Liver (tissue), 9 donors: ENCODE measurements around the gene DUSP2. TPM values are rescaled to one million over a fixed set of nuclear protein-coding genes. Genes with fewer than 3 reads are reported as not detected.

ENCODE experiments used
- DNase-seq: peaks from one replicate; pipeline ENCODE4 v3.0.0-alpha.2; 2017; ENCODE audit warnings: low spot score
- H3K27ac ChIP-seq, 2 donors: one replicate each; pipeline ENCODE4 v1.7.0; 2013; ENCODE audit warnings: inconsistent platforms in 2 of 2, low read length in 2 of 2, control low read depth in 1 of 2, low read depth in 1 of 2, mild to moderate bottlenecking in 1 of 2
- H3K27me3 ChIP-seq, 4 donors: one replicate each; pipeline versions ENCODE4 v1.6.1 to v1.7.0; 2013; ENCODE audit warnings: low read length in 3 of 4, inconsistent platforms in 1 of 4, mild to moderate bottlenecking in 1 of 4, moderate library complexity in 1 of 4; ENCODE audit not compliant: control insufficient read depth in 4 of 4, insufficient read depth in 4 of 4
- H3K36me3 ChIP-seq, 4 donors: one replicate each; pipeline versions ENCODE4 v1.6.1 to v1.7.0; 2013; ENCODE audit warnings: low read length in 3 of 4, mild to moderate bottlenecking in 3 of 4, low read depth in 1 of 4, moderate library complexity in 1 of 4; ENCODE audit not compliant: control insufficient read depth in 4 of 4, insufficient read depth in 3 of 4
- H3K4me1 ChIP-seq, 4 donors: one replicate each; pipeline versions ENCODE4 v1.6.1 to v1.7.0; 2013; ENCODE audit warnings: low read length in 3 of 4, mild to moderate bottlenecking in 3 of 4, moderate library complexity in 1 of 4; ENCODE audit not compliant: control insufficient read depth in 4 of 4, insufficient read depth in 4 of 4
- H3K4me3 ChIP-seq, 3 donors: one replicate each; pipeline versions ENCODE4 v1.6.1 to v1.7.0; 2013; ENCODE audit warnings: low read length in 3 of 3, control low read depth in 1 of 3, low read depth in 1 of 3, mild to moderate bottlenecking in 1 of 3
- H3K9ac ChIP-seq, 2 donors: one replicate each; pipeline ENCODE4 v1.7.0; 2013; ENCODE audit warnings: low read length in 2 of 2, mild to moderate bottlenecking in 2 of 2, moderate library complexity in 2 of 2, control low read depth in 1 of 2, low read depth in 1 of 2
- H3K9me3 ChIP-seq, 4 donors: one replicate each; pipeline versions ENCODE4 v1.6.1 to v1.7.0; 2013; ENCODE audit warnings: low read length in 3 of 4; ENCODE audit not compliant: control insufficient read depth in 4 of 4
- EGR1 ChIP-seq, 2 donors: IDR thresholded peaks; 2 replicates each; pipeline ENCODE4 v1.6.1; 2016 to 2018; ENCODE audit warnings: antibody characterized with exemption in 2 of 2, low read depth in 2 of 2
- FOXA1 ChIP-seq: IDR thresholded peaks from 2 replicates; pipeline ENCODE4 v1.6.1; 2016; ENCODE audit warnings: antibody characterized with exemption
- GABPA ChIP-seq, 2 donors: IDR thresholded peaks in 1 of 2; conservative IDR thresholded peaks in 1 of 2; 2 replicates each; pipeline ENCODE4 v1.6.1; 2016; ENCODE audit warnings: antibody characterized with exemption in 2 of 2, mild to moderate bottlenecking in 1 of 2, moderate library complexity in 1 of 2
- HNF4A ChIP-seq, 2 donors: conservative IDR thresholded peaks; 2 replicates each; pipeline ENCODE4 v1.6.1; 2016; ENCODE audit warnings: antibody characterized with exemption in 2 of 2, mild to moderate bottlenecking in 2 of 2
- HNF4G ChIP-seq: IDR thresholded peaks from 2 replicates; pipeline ENCODE4 v1.6.1; 2016; ENCODE audit warnings: antibody characterized with exemption
- JUND ChIP-seq, 2 donors: IDR thresholded peaks; 2 replicates each; pipeline ENCODE4 v1.6.1; 2016; ENCODE audit warnings: antibody characterized with exemption in 2 of 2
- NR2F2 ChIP-seq: IDR thresholded peaks from 2 replicates; pipeline ENCODE4 v1.6.1; 2016; ENCODE audit warnings: antibody characterized with exemption
- RXRA ChIP-seq, 2 donors: IDR thresholded peaks; 2 replicates each; pipeline ENCODE4 v1.6.1; 2017 to 2018; ENCODE audit warnings: antibody characterized with exemption in 2 of 2, mild to moderate bottlenecking in 1 of 2
- TAF1 ChIP-seq: conservative IDR thresholded peaks from 2 replicates; pipeline ENCODE4 v1.6.1; 2016; ENCODE audit warnings: antibody characterized with exemption, mild to moderate bottlenecking
- YY1 ChIP-seq: IDR thresholded peaks from 2 replicates; pipeline ENCODE4 v1.6.1; 2016; ENCODE audit warnings: antibody characterized with exemption, mild to moderate bottlenecking
- WGBS: extraction: QIAGEN DNeasy Blood & Tissue Kit; methylation state at CpG from one replicate; pipeline ENCODE4 v1.1.7; 2013; 5-methylcytosine and 5-hydroxymethylcytosine counted together
- polyA plus RNA-seq, 2 donors: library from polyadenylated mRNA; stranded (reverse) in 1 of 2; unstranded in 1 of 2; fragments of 200-250 nt in 1 of 2; fragments of >200 nt in 1 of 2; fragmentation: Nextera tagmentation in 1 of 2; extraction: Ambion mirVana in 1 of 2; gene quantifications; one replicate each; pipeline versions ENCODE4 v1.2.1 to v1.2.3, GENCODE V29; 2013 to 2015
- total RNA-seq, 2 donors: library from RNA; depleted of rRNA; stranded (reverse); fragments of >200 nt; gene quantifications; one replicate each; pipeline ENCODE4 v1.2.3, GENCODE V29; 2014
- TF ChIP-seq, protein P1 (sequence below): IDR thresholded peaks from 2 replicates; pipeline ENCODE4 v1.6.1; 2016; ENCODE audit warnings: antibody characterized with exemption
- TF ChIP-seq, protein P2 (sequence below): IDR thresholded peaks from 2 replicates; pipeline ENCODE4 v1.6.1; 2016; ENCODE audit warnings: antibody characterized with exemption, mild to moderate bottlenecking
- TF ChIP-seq, protein P3 (sequence below): fragments of 150-350 bp; IDR thresholded peaks from 2 replicates; pipeline ENCODE4 v1.5.1; 2017; ENCODE audit warnings: improper control_type of control experiment, low read depth, low read length; ENCODE audit not compliant: missing input control
- donor health status: healthy.
- donor health status: healthy.
- donor health status: healthy.
- donor health status: healthy.
- donor health status: healthy.

The DUSP2 gene
- total and polyA plus RNA-seq, 4 donors, result 0.99 to 2.8 (median 1.6) TPM

DNA sequence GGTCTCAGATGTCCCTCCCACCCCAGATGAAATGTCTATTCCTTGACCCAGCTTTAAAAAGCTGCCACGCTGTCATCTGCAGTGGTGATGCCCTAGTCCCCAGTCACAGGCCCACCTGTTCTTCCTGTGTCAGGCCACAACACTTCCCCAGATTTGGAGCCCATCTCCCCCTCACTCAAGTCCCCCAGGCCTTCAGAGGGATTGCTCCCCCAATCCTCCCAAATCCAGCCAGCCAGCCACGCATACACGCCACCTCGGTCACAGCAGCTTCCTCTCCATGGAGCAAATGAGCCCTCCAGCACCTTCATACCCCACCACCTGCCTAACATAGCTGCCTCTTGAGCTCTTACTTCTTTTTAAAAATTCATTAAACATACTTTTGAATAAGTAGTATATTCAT is 14.8 kb downstream of the DUSP2 start:
- H3K36me3 ChIP-seq, result no peaks in the 10 kb centered on the region
- no peak overlapping the region for H3K27ac ChIP-seq
- H3K27me3 ChIP-seq, result no peaks in the 10 kb centered on the region
- H3K4me1 ChIP-seq, result no peaks in the 10 kb centered on the region
- WGBS, result 89% methylated on average over 4 of the region's 4 CpGs
- H3K9ac ChIP-seq, result no peak overlapping the region
- H3K4me3 ChIP-seq, result no peak overlapping the region
- no peak for DNase-seq
- TF ChIP-seq FOXA1 (no peak), JUND (IDR thresholded peaks at IDR 0.05) (no peak), RXRA (IDR thresholded peaks at IDR 0.05) (no peak), NR2F2 (no peak), HNF4G (no peak), TAF1 (no peak)
- TF ChIP-seq, protein P1, sequence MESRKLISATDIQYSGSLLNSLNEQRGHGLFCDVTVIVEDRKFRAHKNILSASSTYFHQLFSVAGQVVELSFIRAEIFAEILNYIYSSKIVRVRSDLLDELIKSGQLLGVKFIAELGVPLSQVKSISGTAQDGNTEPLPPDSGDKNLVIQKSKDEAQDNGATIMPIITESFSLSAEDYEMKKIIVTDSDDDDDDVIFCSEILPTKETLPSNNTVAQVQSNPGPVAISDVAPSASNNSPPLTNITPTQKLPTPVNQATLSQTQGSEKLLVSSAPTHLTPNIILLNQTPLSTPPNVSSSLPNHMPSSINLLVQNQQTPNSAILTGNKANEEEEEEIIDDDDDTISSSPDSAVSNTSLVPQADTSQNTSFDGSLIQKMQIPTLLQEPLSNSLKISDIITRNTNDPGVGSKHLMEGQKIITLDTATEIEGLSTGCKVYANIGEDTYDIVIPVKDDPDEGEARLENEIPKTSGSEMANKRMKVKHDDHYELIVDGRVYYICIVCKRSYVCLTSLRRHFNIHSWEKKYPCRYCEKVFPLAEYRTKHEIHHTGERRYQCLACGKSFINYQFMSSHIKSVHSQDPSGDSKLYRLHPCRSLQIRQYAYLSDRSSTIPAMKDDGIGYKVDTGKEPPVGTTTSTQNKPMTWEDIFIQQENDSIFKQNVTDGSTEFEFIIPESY, result no peak
- TF ChIP-seq, protein P2, sequence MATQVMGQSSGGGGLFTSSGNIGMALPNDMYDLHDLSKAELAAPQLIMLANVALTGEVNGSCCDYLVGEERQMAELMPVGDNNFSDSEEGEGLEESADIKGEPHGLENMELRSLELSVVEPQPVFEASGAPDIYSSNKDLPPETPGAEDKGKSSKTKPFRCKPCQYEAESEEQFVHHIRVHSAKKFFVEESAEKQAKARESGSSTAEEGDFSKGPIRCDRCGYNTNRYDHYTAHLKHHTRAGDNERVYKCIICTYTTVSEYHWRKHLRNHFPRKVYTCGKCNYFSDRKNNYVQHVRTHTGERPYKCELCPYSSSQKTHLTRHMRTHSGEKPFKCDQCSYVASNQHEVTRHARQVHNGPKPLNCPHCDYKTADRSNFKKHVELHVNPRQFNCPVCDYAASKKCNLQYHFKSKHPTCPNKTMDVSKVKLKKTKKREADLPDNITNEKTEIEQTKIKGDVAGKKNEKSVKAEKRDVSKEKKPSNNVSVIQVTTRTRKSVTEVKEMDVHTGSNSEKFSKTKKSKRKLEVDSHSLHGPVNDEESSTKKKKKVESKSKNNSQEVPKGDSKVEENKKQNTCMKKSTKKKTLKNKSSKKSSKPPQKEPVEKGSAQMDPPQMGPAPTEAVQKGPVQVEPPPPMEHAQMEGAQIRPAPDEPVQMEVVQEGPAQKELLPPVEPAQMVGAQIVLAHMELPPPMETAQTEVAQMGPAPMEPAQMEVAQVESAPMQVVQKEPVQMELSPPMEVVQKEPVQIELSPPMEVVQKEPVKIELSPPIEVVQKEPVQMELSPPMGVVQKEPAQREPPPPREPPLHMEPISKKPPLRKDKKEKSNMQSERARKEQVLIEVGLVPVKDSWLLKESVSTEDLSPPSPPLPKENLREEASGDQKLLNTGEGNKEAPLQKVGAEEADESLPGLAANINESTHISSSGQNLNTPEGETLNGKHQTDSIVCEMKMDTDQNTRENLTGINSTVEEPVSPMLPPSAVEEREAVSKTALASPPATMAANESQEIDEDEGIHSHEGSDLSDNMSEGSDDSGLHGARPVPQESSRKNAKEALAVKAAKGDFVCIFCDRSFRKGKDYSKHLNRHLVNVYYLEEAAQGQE, result no peak
- TF ChIP-seq, protein P3, sequence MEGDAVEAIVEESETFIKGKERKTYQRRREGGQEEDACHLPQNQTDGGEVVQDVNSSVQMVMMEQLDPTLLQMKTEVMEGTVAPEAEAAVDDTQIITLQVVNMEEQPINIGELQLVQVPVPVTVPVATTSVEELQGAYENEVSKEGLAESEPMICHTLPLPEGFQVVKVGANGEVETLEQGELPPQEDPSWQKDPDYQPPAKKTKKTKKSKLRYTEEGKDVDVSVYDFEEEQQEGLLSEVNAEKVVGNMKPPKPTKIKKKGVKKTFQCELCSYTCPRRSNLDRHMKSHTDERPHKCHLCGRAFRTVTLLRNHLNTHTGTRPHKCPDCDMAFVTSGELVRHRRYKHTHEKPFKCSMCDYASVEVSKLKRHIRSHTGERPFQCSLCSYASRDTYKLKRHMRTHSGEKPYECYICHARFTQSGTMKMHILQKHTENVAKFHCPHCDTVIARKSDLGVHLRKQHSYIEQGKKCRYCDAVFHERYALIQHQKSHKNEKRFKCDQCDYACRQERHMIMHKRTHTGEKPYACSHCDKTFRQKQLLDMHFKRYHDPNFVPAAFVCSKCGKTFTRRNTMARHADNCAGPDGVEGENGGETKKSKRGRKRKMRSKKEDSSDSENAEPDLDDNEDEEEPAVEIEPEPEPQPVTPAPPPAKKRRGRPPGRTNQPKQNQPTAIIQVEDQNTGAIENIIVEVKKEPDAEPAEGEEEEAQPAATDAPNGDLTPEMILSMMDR, result no peak
- H3K9me3 ChIP-seq, result no peaks in the 10 kb centered on the region

DNA sequence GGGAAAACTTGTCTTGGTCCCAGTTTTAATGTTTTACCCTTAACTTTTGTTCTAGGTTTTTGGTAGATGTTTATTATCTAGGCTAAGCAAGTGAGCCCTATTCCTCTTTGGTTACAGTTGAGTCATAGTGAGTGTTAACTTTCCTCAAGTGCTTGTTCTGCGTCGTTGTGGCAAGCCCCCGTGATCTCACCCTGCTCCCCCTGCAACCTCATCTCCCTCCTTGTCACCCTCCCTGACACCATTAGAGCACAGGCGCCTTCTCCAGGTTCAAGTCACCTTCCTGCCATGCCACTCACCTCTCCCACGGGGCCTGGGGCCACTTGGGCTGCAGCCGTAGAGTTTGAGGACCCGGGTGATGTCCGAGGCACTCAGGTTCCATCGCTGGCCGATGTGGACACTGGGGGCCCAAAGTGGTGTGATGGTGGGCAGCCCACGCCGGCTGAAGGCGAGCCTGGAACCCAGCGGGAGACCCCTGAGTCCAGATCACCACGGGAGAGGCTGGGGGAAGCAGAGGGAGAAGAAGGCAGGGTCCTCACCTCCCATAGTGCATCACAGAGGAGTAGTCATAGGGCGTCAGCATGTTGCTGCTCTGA is 15.6 kb downstream of the DUSP2 start:
- Histone ChIP-seq H3K4me3 (no peak overlapping the region), H3K36me3 (no peaks in the 10 kb centered on the region), H3K9me3 (no peaks in the 10 kb centered on the region), H3K27me3 (no peaks in the 10 kb centered on the region), H3K9ac (no peak overlapping the region), H3K4me1 (no peaks in the 10 kb centered on the region), H3K27ac (no peak overlapping the region)
- TF ChIP-seq GABPA (IDR thresholded peaks at IDR 0.05 in 1 of 2, conservative IDR thresholded peaks at IDR 0.05 in 1 of 2) (no peak), EGR1 (IDR thresholded peaks at IDR 0.05; ENCODE audit: low read depth in 2 of 2) (no peak), NR2F2 (no peak), TAF1 (no peak), HNF4A (conservative IDR thresholded peaks at IDR 0.05) (no peak), YY1 (no peak), JUND (IDR thresholded peaks at IDR 0.05) (no peak)
- TF ChIP-seq, protein P3, result no peak
- TF ChIP-seq, protein P1, result no peak
- WGBS, result 87% methylated on average over 16 of the region's 16 CpGs
- no peak for DNase-seq
